ENCODE results near the gene NID1.

The NID1 gene

GRCh38 chr1:235960809-235961208, 104.1 kb downstream of the NID1 start:
- DNase-seq (ENCODE audit: low read depth, low spot score) = no peak

- DNase-seq (ENCODE audit: low read depth, low spot score) = no peak
Observed at GRCh38 chr1:235958021-235958420, 106.9 kb downstream of the NID1 start.

GRCh38 chr1:235955777-235956176, 109.1 kb downstream of the NID1 start:
- DNase-seq (ENCODE audit: low read depth, low spot score) = no peak

- no peak for DNase-seq (ENCODE audit: low read depth, low spot score)
Observed at GRCh38 chr1:235954306-235955283, 110.3 kb downstream of the NID1 start.

GRCh38 chr1:235953801-235954200, 111.1 kb downstream of the NID1 start:
- no peak for DNase-seq (ENCODE audit: low read depth, low spot score)

- DNase-seq (ENCODE audit: low read depth, low spot score) = no peak
Observed at GRCh38 chr1:235952950-235953615, 111.8 kb downstream of the NID1 start.

- no peak for DNase-seq (ENCODE audit: low read depth, low spot score)
Observed at GRCh38 chr1:235951661-235952060, 113.2 kb downstream of the NID1 start.

- no peak for DNase-seq (ENCODE audit: low read depth, low spot score)
Observed at GRCh38 chr1:235950318-235950717, 114.6 kb downstream of the NID1 start.

GRCh38 chr1:235948774-235949427, 116.0 kb downstream of the NID1 start:
- no peak for DNase-seq (ENCODE audit: low read depth, low spot score)

- DNase-seq (ENCODE audit: low read depth, low spot score) = no peak
Observed at GRCh38 chr1:235947989-235948388, 116.9 kb downstream of the NID1 start.

- DNase-seq (ENCODE audit: low read depth, low spot score) = no peak
Observed at GRCh38 chr1:235946571-235946981, 118.3 kb downstream of the NID1 start.

GRCh38 chr1:235945775-235946570, 118.9 kb downstream of the NID1 start:
- no peak for DNase-seq (ENCODE audit: low read depth, low spot score)

GRCh38 chr1:235943581-235944114, 121.2 kb downstream of the NID1 start:
- no peak for DNase-seq (ENCODE audit: low read depth, low spot score)

- no peak for DNase-seq (ENCODE audit: low read depth, low spot score)
Observed at GRCh38 chr1:235942979-235943575, 121.8 kb downstream of the NID1 start.

GRCh38 chr1:235942625-235942934, 122.3 kb downstream of the NID1 start:
- DNase-seq (ENCODE audit: low read depth, low spot score) = no peak

GRCh38 chr1:235941876-235942624, 122.8 kb downstream of the NID1 start:
- no peak for DNase-seq (ENCODE audit: low read depth, low spot score)

GRCh38 chr1:235940285-235940684, 124.6 kb downstream of the NID1 start:
- no peak for DNase-seq (ENCODE audit: low read depth, low spot score)

- DNase-seq (ENCODE audit: low read depth, low spot score) = no peak
Observed at GRCh38 chr1:235939480-235939775, 125.5 kb downstream of the NID1 start.

GRCh38 chr1:235938709-235939479, 126.0 kb downstream of the NID1 start:
- no peak for DNase-seq (ENCODE audit: low read depth, low spot score)

GRCh38 chr1:235937123-235937522, 127.8 kb downstream of the NID1 start:
- no peak for DNase-seq (ENCODE audit: low read depth, low spot score)

Measured in activated CD4-positive, CD25-positive, alpha-beta regulatory T cell treated with anti-CD3 and anti-CD28 coated beads, Interleukin-2, amount 50 U/mL, for 16 hours (primary cell).